Dedifferentiated amniotic fluid mesenchymal stem cell (primary cell): ENCODE results near the gene MMS19.
"Not testable (repeated sequence)": the region's sequence is repeated elsewhere in the genome, so short reads cannot be mapped to it uniquely, and the experiment has no call there.

Experiments
- DNase-seq: peaks from one replicate; pipeline ENCODE4 v3.0.0-alpha.2; 2016; ENCODE audit errors: extremely low spot score

The MMS19 gene

GRCh38 chr10:97502916-97503315 is 4.7 kb upstream of the MMS19 start:
- no peak for DNase-seq

GRCh38 chr10:97500297-97500575 is 2.0 kb upstream of the MMS19 start:
- DNase-seq = no peak

DNA sequence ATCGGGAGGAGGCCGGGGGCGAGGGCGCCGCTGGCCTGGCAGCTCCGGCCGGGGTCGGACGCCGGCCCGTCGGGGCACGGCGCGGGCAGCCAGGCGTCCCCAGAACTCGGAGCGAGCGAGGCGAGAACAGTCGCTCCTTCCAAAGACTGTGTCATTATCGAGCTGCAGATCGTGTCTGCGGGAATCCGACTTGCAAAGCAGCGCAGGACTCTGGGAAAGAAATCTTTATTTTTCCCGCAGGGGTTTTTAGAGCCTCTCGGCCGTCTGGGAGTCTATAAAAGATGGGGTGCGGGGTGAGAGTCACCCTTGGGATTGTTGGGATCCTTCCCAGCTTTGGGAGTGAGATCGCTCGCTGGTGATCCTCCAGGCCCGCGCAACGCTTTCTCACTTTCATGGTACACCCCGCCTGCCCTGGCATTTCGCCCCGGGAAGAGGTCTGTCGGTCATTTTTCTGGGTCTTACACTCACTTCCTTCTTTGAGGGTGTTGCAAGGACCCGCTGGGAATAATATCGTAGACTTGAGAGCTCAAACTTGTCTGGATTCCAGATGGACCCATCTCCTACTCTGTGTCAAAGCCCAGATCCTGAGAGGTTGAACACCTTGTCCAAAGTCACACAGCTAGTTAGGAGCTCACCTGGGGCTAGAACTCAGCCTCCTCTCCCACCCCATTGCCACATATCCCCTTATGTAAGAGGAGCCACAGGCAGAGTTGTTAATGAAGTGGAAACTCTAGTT is 1.5 kb upstream of the MMS19 start:
- DNase-seq = peak; percentile 31

DNA sequence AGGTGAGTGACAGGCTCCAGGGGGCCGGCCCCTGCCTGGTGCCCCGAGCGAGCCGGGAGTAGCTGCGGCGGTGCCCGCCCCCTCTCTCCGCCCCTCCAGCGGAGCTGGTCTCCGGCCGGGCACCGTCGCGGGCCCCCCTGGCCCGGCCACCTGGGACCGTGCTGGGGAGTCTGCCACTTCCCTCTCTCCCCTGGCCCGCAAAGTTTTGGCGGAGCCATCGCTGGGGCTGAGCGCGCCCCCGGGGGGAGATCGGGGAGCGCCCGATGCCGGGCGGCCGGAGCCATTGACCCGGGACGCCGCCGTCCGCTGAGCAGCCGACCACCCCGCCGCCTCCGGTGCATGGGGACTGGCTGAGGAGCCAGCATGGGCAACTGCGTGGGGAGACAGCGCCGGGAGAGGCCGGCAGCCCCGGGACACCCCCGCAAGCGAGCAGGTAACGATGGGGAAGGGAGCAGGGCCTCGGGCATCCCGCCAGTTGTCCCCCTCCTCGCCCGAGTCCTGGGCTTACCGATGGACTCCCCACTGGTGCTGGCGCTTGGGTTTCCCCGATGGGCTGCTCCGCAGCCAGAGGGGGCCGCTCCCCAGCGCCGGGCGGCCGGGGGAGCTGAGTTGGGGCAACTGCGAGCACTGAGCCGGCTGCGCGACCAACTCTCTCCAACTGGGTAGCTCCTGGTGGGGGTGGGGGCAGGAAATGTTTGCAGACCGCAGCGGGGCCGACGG is 779 bp upstream of the MMS19 start, which contains the start of gene UBTD1:
UBTD1 (plus strand) TSS at position 84 of the 720 bp plus-strand sequence; CDS start at position 364, 280 bp downstream.
- peak; percentile 46 for DNase-seq

GRCh38 chr10:97497572-97498075 is 598 bp downstream of the MMS19 start:
- DNase-seq = peak; percentile 74

- no peak for DNase-seq
These were observed 3.2 kb downstream of the MMS19 start for GRCh38 chr10:97494863-97495506.

DNA sequence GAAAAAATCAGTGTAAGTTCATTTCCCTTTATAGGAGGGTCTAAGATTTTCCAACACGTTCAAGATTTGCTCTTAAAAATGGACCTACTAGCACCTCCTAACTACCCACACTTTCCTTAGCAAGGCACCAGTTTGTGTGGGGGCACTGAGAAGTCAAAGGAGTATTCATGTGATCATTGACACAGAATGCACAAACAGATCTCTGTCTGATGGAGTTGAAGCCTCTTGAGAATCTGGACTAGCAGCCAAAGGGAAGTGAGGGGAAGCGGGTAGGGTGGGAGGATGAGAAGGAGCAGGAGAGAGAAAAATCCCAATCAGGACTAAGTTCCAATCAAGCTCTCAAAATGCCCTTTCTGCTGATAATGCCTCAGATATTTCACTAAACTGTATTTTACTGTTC is 4.1 kb downstream of the MMS19 start:
- no peak for DNase-seq

DNA sequence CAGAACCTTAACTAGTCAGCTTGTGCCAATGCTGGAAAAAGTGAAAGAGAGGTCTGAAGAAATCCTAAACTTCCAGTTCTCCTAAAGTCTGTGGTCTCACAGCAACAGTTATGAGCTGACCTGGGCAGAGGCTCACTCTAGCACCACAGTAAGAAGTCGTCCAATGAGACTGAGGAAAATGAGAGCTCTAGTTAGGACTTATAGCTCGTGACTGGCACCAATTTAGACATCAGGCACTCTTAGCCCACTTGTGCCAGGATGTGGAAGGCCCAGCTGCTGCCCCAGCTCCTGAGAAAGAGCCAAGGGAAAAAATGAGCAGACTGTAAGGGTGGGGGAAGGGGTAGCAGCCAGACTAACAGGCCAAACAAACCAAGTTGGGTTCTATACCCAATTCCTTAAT is 7.6 kb downstream of the MMS19 start:
- no peak for DNase-seq

- no peak for DNase-seq
These were observed 12.5 kb downstream of the MMS19 start for GRCh38 chr10:97485647-97486281.

DNA sequence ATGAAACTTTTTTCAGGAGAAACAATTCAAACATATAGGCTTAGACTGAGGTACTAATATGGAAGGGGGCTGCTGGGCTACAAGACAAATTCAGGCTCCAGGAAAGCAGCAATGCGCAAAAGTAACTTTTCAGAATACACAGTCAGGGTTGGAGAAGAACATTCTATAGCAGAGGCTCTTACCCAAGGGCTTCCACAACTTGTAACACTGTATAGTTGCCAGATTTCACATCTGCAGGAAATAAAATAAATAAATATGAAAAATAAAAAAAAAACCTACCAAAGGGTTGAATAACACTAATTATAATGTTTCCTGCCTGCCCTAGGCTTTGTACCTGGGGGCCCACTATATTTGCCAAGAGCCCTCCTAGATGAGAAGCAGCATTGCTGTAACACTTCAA is 14.3 kb downstream of the MMS19 start:
- no peak for DNase-seq

- no peak for DNase-seq
These were observed 14.7 kb downstream of the MMS19 start for GRCh38 chr10:97483506-97483905.

GRCh38 chr10:97482381-97482780 is 15.8 kb downstream of the MMS19 start:
- no peak for DNase-seq

GRCh38 chr10:97481071-97481470 is 17.2 kb downstream of the MMS19 start:
- DNase-seq = no peak

- DNase-seq = no peak
These were observed 18.3 kb downstream of the MMS19 start for GRCh38 chr10:97479939-97480338.

GRCh38 chr10:97479410-97479809 is 18.8 kb downstream of the MMS19 start:
- DNase-seq = not testable (repeated sequence)

GRCh38 chr10:97475936-97476594 is 22.2 kb downstream of the MMS19 start:
- peak; percentile 81 for DNase-seq

GRCh38 chr10:97474918-97475317 is 23.3 kb downstream of the MMS19 start:
- DNase-seq = no peak

GRCh38 chr10:97468781-97469180 is 29.4 kb downstream of the MMS19 start:
- DNase-seq = not testable (repeated sequence)

- no peak for DNase-seq
These were observed 30.1 kb downstream of the MMS19 start for GRCh38 chr10:97468162-97468561.

- no peak for DNase-seq
These were observed 31.5 kb downstream of the MMS19 start for GRCh38 chr10:97466755-97467154.

- no peak for DNase-seq
These were observed 32.2 kb downstream of the MMS19 start for GRCh38 chr10:97465982-97466381.

DNA sequence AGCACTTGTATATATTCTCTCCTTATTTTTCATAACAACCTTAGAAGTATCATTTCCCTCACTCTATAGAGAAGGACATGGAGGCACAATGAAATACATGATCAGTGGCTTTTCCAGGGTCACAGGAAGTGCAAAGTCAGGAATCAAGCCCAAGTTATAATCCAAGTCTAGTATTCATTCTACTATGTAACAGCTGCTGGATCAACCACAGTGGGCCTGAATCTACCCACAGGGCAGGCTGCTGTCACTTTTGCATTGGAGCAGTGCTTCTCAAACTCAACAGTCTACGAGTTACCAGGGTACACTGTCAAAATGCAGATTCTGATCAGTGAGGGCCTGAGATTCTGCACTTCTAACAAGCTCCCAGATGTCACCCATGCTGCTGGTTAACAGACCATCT is 34.0 kb downstream of the MMS19 start:
- no peak for DNase-seq
